Esophagus squamous epithelium (tissue), 4 donors: ENCODE measurements around the gene OSBPL8.

ENCODE experiments used
- CTCF ChIP-seq, 6 experiments: fragments of 450-650 bp in 4 of 6; fragments of 200-600 bp in 2 of 6; sonication (generic) in 2 of 6; IDR thresholded peaks; one replicate each; pipeline ENCODE4 v1.5.1; 2016 to 2019; ENCODE audit warnings: antibody characterized with exemption in 6 of 6, mild to moderate bottlenecking in 4 of 6, moderate library complexity in 4 of 6
- POLR2A ChIP-seq, 4 donors: fragments of 450-650 bp; IDR thresholded peaks; one replicate each; pipeline ENCODE4 v1.6.1; 2017; ENCODE audit warnings: antibody characterized with exemption in 4 of 4, mild to moderate bottlenecking in 4 of 4, moderate library complexity in 3 of 4

DNA sequence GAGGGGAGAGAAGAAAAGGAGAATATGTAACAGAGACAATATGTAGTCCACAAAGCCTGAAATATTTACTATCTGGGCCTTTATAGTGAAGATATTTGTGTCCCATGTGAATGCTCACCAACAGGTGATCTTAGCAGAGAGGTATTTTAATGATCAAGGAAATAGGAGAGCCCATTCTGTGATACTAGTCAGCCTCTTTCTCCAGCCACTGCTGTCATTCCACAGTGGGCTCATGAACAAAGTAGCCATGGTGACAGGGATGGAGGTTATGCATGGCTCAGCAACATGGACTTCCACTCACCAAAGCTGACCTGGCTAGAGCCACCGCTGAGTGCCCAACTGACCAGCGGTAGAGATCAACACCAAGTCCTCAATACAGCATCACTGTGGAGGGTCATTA is 58.2 kb downstream of the OSBPL8 start:
- TF ChIP-seq CTCF (IDR thresholded peaks at IDR 0.05) (no peak), POLR2A (IDR thresholded peaks at IDR 0.05) (no peak)
